Activated T-helper 1 cell treated with Interleukin-2 at 50 U/mL for 16 hours (primary cell): Measurements from ENCODE around the gene SYNDIG1L.

Experiments used
- DNase-seq: peaks from one replicate; pipeline ENCODE4 v3.0.0-alpha.2; 2020; ENCODE audit warnings: low read depth

Gene SYNDIG1L

GRCh38 chr14:74358176-74358829, 67.7 kb downstream of the SYNDIG1L start:
- no peak for DNase-seq

DNA sequence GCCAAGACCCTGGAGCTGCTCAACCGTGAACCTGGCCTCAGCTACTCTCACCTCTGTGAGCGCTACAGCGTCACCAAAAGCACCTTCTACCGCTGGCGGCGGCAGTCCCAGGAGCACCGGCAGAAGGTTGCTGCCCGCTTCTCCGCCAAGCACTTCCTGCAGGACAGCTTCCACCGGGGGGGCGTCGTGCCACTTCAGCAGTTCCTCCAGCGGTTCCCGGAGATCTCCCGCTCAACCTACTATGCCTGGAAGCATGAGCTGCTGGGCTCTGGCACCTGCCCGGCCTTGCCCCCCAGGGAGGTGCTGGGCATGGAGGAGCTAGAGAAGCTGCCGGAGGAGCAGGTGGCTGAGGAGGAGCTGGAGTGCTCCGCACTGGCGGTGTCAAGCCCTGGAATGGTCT, 68.4 kb downstream of the SYNDIG1L start:
- no peak for DNase-seq

DNA sequence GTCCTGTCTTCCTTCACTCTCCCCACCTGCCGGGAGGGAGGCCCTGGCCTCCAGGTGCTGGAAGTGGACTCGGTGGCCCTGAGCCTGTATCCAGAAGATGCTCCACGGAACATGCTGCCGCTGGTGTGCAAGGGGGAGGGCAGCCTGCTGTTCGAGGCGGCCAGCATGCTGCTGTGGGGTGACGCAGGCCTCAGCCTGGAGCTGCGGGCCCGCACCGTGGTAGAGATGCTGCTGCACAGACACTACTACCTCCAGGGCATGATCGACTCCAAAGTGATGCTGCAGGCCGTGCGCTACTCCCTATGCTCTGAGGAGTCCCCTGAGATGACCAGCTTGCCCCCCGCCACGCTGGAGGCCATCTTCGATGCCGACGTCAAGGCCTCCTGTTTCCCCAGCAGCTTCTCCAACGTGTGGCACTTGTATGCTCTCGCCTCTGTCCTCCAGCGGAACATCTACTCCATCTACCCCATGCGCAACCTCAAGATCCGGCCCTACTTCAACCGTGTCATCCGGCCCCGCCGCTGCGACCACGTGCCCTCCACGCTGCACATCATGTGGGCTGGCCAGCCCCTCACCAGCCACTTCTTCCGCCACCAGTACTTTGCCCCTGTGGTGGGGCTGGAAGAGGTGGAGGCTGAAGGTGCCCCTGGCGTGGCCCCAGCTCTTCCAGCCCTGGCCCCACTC, 69.0 kb downstream of the SYNDIG1L start:
- no peak for DNase-seq
